Midbrain (tissue), 1 donor: ENCODE measurements around the gene FIBP.
A peak's percentile ranks its signal among the peaks of the same experiment; 100 is the strongest.
"Not testable (repeated sequence)": the region's sequence is repeated elsewhere in the genome, so short reads cannot be mapped to it uniquely, and the experiment has no call there.

Experiments used
- DNase-seq: peaks from one replicate; lab custom pipeline; 2025; lab: John Stamatoyannopoulos, UW

The FIBP gene

DNA sequence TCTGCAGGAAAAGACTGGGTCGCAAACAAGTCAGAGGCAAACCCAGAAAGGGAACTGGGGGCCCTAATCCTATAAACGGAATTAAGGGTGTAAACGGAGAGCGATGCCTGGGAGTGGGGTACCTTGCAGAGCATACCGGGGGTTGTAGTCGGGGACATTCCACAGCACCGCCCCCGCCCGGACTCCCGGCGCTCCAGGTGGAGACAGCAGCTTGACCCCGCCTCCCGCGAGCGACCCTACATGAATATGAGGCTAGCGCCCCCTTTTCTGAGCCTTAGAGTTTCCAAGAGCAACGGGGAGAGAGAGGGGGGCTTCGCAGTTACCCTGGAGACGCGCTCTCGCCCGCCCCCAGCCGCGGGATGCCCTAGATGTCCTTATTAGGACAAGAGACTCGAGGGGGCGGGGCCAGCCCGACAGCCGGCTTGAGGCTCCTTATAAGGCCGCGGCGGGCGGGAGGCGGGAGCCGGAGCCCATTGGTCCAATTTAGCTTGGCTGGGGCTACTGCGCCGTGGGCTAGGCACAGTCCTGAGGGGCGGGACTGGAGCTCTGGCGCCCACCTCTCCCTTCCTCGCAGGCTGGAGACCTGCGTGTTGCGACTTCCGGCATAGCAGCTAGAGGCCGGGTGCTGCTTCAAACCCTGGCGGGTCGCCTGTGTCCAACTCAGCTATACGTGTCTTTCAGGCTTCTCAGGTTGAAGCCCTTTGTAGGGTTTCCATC, 29.0 kb downstream of the FIBP start:
- DNase-seq: peak; percentile 92

GRCh38 chr11:65858681-65859087, 29.6 kb downstream of the FIBP start:
- no peak for DNase-seq

DNA sequence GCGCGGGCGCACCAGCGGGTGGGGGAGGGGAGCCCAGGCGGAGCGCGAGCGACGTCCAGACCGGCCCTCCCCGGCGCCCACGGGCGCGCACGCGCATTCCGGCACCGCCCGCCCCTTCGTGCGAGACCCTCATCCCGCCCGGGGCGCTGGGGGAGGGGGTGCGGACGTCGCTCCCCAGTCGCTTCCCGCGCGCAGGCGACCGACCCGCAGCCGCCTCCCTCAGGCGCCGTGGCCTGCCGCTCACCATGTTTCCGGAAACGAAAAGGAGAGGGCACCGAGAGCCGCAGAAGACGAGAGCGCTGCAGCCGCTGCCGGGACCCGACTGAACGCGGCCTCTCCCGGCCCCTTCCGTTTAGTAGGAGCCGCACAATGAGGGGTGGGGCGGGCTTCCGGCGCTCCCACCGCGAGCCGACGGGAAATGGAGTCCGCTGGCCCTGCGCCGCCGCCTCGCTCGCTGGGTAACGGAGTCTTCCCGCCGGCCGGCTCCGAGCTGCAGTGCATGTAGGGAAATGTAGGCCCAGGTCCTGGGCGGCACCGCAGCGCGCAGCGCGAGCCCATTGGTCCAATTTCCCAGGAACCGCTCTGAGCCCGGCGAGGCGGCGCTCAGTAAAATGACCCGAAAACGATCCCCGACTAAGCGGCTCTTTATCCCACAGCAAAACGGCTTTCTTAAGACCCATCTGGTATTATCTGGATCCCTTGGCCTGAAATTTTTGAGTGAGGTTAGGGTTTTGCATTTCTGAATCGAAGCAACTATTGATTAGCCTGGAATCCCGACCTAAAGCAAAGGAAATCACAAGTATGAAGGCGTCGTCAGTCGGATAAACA, 30.2 kb downstream of the FIBP start, which contains the start of gene CFL1:
CFL1 (minus strand) TSS at position 328 of the 828 bp plus-strand sequence; CDS start at position 247, 81 bp downstream.
- peak; percentile 98 for DNase-seq

- DNase-seq: no peak
Measured at GRCh38 chr11:65857500-65857852, 30.8 kb downstream of the FIBP start.

DNA sequence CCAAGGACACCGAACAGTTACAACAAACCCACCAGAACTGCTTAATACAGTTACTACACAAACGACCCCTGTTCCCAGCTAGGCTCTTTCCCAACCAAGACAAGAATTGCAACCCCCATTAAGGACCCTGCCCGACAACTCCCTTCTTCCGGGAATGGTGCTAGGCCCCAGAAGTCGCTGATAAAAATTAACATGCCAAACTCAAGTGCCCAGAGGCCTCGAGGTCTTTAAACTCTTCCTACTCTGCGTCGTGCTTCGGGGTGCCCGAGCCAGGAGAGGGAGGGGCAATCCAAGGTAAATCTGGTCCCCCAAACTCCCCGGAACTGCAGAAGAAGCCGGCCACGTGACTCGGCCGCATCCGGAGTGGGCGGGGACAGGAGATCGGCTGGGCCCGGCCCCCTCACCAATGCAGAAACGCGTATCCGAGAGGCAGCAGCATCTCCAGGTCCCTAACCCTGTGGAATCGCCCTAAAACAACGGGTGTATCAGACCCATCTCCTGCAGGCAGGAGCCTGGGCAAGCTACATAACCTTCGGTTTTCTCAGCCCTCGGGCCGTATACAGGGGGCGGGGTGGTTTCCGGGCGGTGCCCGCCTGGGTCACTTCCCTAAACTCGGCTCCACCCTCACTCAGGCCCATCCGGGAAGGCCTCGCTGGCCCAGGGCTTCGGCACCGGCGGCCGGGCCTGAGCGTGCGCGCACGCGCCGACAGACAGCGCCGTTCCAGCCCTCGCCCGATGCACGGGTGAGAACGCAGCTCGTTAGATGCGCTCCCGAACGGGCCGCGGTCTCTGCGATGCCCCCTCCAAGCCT, 31.4 kb downstream of the FIBP start:
- DNase-seq: peak; percentile 72

DNA sequence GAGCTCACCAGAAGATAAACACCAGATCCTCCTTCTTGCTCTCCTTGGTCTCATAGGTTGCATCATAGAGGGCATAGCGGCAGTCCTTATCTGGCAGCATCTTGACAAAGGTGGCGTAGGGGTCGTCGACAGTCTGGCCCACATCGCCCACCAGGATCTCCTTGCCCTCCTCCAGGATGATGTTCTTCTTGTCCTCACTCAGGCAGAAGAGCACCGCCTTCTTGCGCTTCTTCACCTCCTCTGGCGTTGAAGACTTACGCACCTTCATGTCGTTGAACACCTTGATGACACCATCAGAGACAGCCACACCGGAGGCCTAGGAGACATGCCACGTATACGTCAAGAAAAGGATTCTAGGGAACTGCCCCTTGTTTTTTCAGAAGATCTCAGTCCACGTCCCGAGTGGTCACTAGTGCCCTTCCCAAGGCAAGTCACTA, 32.3 kb downstream of the FIBP start:
- DNase-seq: no peak

DNA sequence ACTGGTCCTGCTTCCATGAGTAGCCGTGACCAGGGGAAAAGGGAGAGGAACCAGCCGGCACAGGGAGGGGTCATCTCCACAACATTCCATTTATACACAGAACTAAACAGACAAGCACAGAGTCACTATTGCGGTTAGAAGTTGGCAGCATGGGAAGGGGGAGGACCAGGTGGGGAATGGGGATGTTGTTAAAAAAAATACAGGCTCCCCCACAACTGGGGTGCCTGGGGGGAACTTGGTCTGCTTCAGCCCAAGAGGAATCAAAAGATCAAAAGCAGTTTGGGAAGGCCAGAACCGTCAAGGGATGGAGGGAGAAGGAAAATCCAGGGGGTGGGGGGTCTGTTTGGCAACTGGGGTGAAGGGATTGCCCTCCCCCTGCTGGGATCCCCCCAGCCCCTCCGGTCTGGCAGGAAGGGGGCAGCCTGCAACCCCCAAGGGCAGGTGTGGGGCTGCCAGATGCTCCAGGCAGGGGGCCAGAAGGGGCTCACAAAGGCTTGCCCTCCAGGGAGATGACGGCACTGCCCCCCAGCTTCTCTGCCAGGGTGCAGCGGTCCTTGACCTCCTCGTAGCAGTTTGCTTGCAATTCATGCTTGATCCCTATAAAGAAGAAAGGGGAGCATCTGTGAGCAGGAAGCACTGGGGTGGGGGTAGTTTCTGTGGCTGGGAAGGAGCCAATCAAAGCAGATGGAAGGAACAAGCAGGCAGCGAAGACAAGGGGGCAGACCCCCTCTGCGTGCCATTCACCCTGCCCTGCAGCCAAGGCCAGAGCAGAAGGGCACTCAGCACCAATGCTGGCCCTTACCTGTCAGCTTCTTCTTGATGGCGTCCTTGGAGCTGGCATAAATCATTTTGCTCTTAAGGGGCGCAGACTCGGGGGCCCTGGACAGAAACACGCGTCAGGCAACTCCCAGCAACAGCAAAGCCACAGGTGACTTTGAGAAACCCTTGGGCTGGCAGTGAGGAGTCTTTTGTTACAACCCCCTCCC, 33.1 kb downstream of the FIBP start:
- DNase-seq: no peak

GRCh38 chr11:65854161-65854592, 34.1 kb downstream of the FIBP start:
- no peak for DNase-seq

DNA sequence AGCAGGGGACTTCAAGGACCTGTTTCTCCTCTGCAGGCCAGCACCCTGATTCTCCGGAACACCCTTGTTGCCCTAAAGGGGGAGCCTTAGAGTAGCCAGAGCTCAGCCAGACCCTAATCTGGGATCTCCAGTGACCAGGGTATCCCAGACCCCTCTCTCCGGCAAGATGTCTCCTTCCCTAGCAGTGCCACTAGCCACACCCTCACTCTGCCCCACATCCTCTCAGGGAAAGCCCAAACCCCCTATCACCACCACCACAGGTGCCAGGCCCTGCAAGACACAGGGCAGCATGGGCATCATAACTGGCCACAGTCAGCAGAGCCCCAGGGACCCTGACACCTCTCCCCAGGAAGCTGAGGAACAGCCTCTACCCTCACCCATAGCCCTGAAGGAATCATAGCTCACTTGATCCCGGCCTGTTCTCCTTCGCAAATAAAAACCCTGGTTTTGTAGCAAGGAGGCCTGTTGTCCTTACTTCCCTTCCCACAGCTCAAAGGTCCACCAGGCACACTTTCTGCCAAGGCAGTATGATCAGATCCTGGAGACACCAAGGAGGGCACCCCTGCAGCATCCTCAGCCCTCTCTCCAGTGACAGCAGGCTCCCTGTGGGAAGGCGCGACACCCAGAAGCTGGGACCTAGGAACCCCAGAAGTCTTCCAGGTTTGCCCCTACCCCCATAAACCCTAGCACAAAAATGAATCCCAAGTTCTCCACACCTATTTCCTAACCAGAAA, 34.9 kb downstream of the FIBP start:
- DNase-seq: no peak

- DNase-seq: no peak
Measured at GRCh38 chr11:65852508-65853245, 35.6 kb downstream of the FIBP start.

DNA sequence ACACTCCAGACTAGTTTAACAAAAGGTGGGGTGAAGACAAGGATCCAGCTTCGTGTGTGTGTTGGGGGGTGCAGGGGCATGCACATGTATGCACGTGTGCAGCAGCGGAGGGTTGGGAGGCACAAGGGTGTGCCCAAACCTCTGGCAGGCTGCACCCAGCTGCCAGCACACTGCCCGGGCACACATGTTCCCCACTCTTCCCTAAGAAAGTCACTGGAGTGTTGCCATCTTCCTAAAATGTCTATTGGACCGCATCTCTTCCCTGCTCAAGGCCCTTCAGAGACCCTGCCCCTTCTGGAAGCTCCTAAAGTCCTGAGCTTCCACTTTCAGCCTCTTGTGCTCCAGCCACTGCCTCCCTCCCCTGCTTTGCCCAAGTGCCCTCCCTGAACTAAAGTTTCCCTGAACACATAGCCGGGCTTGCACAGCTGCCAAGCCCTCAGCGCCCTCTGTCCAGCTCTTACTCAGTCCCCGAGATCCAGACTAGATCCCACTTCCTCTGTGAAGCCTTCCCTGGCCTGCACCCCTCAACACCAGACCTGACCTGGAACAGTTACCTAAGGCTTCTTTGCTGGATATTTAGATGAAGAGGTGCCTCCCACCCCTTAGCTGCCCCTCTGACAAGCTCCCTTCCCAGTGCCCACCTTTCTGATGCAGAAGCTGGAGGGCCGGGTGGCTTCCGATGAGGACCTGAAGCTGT, 36.3 kb downstream of the FIBP start:
- no peak for DNase-seq

DNA sequence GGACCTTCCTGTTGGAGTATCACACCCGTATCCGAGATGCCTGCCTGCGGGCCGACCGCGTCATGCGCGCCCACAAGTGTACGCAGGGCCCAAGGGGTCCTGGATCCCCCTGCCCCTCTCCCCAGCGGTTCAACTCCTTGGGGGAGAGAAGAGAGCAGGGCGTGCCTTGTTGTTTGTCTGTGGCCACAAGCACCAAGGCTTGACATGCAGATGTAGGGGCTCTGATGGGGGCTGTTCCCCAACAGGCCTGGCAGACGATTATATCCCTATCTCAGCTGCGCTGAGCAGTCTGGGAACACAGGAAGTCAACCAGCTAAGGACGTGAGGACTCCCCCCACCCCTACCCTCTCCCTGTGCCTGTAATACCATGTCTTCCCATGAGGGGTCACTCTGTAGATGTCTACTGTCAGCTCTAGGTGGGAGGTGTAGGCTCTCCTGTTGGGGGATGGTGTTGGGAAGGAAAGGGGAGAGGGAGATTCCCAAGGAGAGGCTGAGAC, 37.1 kb downstream of the FIBP start:
- no peak for DNase-seq

GRCh38 chr11:65850217-65851082, 37.8 kb downstream of the FIBP start:
- DNase-seq: no peak

DNA sequence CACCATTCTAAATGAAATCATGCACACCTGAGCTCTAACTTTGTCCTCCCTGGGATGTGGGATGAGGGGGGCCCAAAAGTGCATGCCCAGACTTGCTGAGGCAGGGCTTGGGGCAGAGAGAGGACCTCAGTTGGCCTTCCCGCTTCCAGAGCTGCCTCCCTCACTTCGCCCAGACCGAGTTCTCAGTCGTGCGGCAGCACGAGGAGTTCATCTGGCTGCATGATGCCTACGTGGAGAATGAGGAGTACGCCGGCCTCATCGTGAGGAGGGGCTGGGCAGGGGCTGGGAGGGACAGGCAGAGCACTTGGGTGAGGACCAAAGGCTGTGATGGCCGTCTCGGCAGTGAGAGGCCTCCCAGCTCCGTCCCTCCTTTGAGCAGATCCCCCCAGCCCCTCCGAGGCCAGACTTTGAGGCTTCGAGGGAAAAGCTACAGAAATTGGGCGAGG, 38.5 kb downstream of the FIBP start:
- DNase-seq: no peak

GRCh38 chr11:65849366-65849765, 38.9 kb downstream of the FIBP start:
- DNase-seq: no peak

DNA sequence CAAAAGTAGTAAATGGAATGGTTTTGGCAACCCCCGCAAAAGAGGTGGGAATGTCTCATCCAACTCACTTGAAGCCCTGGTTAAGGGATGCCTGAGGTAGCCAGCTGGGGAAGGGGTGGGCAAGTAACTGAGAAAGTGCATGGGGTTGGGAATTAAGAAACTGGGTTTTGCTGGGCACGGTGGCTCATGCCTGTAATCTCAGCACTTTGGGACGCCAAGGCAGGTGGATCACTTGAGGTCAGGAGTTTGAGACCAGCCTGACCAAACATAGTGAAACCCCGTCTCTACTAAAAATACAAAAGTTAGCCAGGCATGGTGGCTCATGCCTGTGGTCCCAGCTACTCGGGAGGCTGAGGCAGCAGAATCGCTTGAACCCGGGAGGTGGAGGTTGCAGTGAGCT, 39.6 kb downstream of the FIBP start:
- not testable (repeated sequence) for DNase-seq

- DNase-seq: no peak
Measured at GRCh38 chr11:65847746-65848145, 40.5 kb downstream of the FIBP start.
